ENCODE measurements around the gene HORMAD2.

GRCh38 chr22:30201945-30202344, 121.7 kb downstream of the HORMAD2 start:
- TF ChIP-seq REST (IDR thresholded peaks at IDR 0.05; ENCODE audit: insufficient read depth in 1 of 2, low read depth in 2 of 2, low read length in 2 of 2) (no peak), POLR2AphosphoS5 (IDR thresholded peaks at IDR 0.05; ENCODE audit: low read depth, low read length) (no peak), SIN3A (IDR thresholded peaks at IDR 0.05; ENCODE audit: borderline replicate concordance, insufficient read depth, low read length) (no peak), TAF1 (IDR thresholded peaks at IDR 0.05; ENCODE audit: borderline replicate concordance, insufficient read depth, low read length) (no peak)

Data from PFSK-1 (cell line).